GM15510 (cell line): ENCODE data around the gene RAD9A.

Experiments
- POLR2A ChIP-seq: IDR thresholded peaks from 3 replicates; pipeline ENCODE4 v1.6.1; 2011; ENCODE audit warnings: borderline replicate concordance; ENCODE audit not compliant: insufficient read length; ENCODE audit errors: extremely low read depth

RAD9A gene

DNA sequence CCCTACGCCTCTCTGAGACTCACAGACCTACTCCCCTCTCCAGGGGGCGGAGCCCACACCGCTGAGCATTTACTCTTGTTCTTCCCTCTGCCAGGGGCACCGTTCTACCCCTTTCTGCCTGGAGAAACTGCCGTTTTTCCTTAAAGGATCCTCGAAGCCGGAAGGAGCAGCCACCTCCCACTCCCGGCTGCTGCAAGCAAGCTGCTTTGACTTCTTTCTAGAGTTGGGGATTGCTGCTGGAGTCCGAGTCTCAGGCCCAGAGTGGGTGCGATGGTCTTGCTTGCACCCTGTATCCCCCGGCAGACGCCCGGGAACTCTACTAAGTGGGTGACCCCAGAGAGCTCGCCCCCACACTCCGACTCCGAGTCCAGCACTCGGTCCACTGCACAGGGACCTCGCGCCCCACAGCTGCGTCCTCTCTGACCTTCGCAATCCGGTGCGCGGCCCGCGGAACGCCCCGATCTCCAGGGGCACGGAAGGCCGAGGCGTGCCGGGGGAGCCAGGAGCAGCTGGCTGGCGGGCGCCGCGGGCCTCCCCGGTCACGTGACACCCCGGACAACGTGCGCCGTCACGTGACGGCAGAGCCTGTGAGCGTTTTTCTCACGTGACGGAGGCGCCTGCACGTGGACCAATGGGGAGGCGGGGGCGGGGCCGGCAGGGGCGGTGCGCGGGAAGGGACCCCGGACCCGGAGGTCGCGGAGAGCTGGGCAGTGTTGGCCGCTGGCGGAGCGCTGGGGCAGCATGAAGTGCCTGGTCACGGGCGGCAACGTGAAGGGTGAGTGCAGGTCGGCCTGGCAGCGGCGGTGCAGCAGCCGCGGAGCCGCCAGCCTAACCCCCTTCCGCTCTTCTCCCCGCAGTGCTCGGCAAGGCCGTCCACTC, at the start of gene RAD9A:
Gene RAD9A (plus strand): TSS at position 683 of the 879 bp plus-strand sequence. CDS start 59 bp downstream, at position 742.
- peak; percentile 81 for TF ChIP-seq POLR2A

GRCh38 chr11:67344264-67344663, 47.5 kb upstream of the RAD9A start:
- TF ChIP-seq POLR2A, result no peak

DNA sequence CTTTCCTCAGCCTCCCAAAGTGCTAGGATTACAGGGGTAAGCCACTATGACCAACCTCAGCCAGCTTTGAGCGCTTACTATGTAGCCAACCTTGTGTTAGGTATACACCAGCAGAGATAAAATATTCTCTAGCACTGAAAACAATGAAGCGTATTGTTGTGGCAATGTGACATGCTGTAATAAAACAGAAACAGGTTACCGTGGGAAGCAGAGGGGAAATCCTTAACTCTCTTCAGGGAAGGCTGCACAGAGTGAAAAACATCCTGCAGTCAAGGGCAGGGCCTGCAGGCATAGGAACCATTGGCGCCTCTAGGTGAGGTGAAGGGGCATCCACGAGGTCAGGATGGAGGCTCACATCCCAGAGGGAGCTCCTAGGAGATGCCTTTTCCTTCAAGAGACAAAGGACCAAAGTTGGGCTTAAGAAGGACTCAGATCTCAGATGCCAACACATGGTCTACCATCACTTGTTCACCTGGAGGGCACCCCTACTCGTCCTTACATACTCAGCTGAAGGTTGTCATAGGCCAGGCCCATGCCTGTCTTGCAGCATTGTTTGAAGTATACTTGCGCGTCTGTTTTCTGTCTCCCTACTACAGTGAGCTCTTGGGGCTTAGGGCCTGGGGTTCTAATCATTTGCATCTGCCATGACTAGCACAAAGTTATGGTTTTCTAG, 46.4 kb upstream of the RAD9A start:
- TF ChIP-seq POLR2A, result no peak

- TF ChIP-seq POLR2A, result no peak
These were observed 45.6 kb upstream of the RAD9A start for GRCh38 chr11:67345920-67346819.

- no peak for TF ChIP-seq POLR2A
These were observed 43.6 kb upstream of the RAD9A start for GRCh38 chr11:67347964-67348749.

GRCh38 chr11:67349036-67349435, 42.8 kb upstream of the RAD9A start:
- no peak for TF ChIP-seq POLR2A

- TF ChIP-seq POLR2A, result no peak
These were observed 42.3 kb upstream of the RAD9A start for GRCh38 chr11:67349457-67349856.

- no peak for TF ChIP-seq POLR2A
These were observed 41.8 kb upstream of the RAD9A start for GRCh38 chr11:67349928-67350465.

- TF ChIP-seq POLR2A, result peak; percentile 20
These were observed 40.3 kb upstream of the RAD9A start for GRCh38 chr11:67351275-67352005.

DNA sequence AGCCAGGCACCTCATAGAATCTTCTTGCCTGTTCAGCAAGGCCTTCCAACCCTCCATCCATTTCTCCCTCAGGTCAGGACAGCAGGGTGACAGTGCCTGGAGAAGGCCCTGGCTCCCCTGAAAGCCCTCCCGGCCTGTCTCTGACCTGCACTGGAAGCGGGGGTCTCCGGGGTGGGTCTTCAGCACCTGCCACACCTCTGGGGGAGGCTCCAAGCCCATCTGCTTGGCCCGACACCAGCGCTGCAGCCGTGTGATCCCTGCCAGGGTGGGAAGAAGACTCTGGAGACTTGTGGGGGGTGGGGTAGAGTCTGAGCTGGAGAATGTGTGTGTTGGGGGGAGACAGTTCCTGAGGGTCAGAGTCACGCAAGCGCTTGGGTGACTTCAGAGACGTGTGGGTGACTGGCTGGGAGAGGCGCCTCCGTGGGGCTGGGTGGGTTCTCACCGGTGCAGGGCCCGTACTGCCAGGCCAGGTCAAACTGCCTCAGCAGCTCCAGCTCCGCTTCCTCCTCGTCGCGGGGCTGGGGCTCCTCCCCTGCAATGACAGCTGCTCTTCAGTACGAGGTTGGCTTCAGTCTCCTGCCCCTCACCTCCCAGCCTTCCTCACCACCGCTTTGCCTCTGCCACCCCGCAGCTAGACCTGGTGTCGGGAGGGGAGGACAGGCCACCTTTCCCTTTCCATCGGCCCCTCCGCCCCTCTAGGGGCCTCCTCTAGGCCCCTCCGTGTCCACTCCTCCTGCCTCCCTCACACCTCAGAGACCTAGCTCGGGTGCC, 39.1 kb upstream of the RAD9A start:
- TF ChIP-seq POLR2A, result no peak

DNA sequence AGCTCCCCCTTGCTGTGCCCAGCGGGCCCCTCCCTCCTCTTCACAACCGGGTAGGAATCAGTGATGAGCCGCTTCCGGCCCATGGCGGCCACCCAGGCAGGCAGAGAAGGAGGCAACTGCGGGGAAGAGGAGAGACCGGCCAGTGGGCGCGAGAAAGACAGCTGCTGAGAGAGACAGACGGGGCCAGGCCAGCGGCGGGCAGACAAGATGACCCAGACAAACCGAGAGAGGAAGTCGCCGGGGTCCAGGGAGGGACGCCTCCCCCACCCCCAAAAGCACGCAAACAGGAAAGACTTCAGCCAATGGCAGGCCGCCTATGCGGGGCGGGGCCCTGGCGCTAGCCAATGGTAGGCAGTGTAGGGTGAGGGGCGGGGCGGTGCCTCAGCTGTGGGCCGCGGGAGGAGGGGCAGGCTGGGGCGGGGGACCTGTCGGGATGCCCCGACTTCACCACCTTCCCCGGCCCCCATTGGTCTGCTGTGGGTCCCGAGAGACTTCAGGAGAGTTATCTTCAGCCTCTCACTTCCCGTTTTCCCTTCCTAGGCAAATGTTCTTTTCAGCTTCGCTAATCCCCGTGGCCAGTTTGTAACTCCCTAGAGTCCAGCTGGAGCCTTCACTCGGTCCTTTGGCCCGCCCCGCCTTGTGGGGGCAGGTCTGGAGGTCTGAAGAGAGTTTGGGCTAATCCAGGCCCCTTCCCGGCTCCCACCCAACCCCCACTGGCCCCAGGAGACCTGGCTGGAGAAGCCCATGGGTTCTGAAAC, 38.3 kb upstream of the RAD9A start, which contains the start of gene POLD4:
Gene POLD4 (minus strand): TSS at position 230 of the 758 bp plus-strand sequence. CDS start 147 bp downstream, at position 83.
- peak; percentile 93 for TF ChIP-seq POLR2A
